ENCODE data around the gene DGUOK.
"Not testable (repeated sequence)": the region's sequence is repeated elsewhere in the genome, so short reads cannot be mapped to it uniquely, and the experiment has no call there.

DGUOK gene

DNA sequence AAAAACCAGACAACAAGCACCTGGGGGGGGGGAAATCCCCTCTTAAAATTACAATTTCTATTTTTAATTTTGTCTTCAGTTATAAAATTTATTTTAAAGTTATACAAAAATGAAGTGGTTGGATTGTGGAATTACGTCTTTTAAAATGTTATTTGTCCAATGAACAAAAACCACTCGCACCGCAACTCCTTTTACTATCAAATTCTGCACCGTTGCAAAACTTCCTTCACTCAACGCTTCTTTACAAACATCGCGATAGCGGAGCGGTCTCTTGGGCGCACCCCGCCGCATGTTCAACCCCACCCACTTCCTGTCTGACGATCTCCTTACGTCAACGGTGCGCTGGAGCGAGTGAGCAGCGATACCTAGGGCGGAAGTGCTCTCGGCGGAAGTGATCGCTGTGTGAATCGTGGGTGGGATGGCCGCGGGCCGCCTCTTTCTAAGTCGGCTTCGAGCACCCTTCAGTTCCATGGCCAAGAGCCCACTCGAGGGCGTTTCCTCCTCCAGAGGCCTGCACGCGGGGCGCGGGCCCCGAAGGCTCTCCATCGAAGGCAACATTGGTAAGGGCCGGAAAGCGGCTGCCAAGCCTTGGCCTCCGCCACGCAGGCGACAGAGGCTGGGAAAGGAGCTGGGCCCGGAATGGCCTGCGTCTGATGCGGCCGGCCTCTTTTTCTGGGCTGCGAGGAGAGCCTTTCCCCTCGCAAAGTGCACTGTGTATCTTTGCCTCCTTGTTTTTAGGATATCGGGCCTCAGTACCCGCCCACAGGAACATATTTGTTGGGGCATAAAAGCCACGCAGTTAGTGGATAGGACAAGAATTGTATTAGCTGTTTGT lies at the start of gene DGUOK:
DGUOK (plus strand) TSS at position 388 of the 835 bp plus-strand sequence; CDS start at position 419, 31 bp downstream.
- peak; percentile 99 for DNase-seq

DNA sequence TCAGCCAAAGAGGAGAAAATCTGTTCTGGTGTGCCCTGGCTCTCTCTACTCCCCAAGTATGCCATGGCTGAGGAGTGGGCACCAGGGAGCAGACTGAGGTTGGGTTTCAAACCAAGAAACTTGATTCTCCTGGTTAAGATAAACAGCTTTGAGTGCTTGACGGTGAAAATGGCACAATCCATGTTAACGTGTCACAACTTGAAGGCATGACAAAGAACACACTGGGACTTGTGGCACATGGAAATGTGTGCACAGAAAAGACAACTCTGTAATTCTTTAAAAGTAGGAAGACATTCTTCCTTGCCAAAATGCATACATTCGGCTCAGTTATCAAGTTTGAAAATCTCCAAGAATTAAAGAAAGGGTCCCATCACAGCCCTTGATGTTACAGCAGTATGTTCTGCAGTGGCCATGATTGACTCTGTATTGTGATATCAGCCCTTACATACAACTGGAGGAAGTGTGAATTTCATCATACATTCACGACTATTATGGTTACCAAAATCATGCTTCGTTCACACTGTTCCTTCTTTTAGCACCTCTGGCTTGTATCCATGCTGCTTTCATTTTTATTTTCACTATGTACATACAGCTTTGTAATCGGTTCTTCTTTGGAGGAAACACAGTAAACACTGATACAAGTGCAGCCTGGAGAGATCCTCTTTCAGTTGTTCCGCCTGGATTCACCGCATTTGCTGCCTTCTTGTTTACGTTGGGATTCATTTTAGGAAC lies 49.4 kb upstream of the DGUOK start:
- peak; percentile 93 for DNase-seq

DNA sequence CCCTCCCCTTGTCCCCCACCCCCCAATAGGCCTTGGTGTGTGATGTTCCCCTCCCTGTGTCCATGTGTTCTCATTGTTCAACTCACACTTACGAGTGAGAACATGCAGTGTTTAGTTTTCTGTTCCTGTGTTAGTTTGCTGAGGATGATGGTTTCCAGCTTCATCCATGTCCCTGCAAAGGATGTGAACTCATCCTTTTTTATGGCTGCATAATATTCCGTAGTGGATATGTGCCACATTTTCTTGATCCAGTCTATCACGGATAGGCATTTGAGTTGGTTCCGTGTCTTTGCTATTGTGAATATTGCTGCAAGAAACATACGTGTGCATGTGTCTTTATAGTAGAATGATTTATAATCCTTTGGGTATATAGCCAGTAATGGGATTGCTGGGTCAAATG lies 48.7 kb upstream of the DGUOK start:
- not testable (repeated sequence) for DNase-seq

DNA sequence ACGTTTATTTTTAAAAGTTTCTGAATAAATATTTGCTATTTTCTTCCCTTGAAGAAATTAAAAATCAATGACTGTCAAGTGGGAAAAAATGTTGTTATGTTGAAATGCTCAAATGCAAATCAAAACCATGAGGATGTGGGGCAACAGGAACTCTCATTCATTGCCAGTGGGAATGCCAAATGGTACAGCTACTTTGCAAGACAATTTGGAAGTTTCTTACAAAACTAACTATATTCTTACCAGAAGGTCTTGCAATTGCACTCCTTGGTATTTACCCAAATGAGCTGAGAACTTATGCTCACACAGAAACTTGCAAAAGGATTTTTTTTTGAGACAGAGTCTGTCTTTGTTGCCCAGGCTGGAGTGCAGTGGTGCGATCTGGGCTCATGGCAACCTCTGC lies 41.3 kb upstream of the DGUOK start:
- no peak for DNase-seq

DNA sequence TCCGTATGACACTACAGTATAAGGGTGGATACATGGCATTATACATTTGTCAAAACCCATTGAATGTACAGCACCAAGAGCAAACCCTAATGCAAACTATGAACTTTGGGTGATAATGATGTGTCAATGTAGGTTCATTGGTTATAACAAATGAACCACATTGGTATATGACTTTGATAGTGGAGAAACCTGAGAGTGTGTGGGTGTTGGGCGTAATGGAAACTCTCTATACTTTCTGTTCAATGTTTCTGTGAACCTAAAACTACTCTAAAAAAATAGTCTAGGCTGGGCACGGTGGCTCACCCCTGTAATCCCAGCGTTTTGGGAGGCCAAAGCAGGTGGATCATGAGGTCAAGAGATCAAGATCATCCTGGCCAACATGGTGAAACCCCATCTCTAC lies 40.3 kb upstream of the DGUOK start:
- no peak for DNase-seq

DNA sequence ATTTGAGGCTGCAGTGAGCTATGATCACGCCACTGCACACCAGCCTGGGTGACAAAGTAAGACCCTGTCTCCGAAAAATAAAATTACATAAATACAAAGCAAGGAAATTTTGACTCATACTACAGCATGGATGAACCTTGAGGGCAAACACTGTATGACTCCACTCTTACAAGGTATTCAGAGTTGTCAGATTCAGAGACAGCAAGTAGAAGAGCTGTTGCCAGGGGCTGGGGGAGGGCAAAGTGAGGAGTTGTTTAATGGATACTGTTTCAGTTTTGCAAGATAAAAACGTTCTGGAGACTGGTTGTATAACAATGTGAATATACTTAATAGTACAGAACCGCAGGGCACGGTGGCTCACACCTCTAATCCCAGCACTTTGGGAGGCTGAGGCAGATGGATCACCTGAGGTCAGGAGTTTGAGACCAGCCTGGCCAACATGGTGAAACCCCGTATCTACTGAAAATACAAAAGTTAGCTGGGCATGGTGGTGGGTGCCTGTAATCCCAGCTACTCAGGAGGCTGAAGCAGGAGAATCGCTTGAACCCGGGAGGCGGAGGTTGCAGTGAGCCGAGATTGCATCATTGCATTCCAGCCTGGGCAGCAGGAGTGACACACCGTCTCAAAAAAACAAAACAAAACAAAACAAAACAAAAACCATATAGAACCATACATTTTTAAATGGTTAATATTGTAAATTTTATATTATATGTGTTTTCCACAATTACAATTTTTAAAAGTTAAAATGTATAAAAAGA lies 38.9 kb upstream of the DGUOK start:
- not testable (repeated sequence) for DNase-seq

DNA sequence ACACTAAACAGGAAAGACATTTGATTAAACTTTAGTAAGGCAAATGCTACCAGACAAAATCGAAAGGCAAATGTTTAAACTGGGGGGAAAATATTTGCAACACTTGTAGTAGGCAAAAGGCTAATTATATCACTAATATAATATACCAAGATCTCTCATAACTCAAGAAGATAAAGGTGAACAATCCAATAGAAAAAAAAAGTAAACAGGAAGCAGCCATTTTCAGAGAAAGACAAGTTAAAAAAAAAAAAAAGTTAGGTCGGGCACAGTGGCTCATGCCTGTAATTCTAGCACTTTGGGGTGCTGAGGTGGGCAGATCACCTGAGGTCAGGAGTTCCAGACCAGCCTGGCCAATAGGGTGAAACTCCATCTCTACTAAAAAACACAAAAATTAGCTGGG lies 38.3 kb upstream of the DGUOK start:
- DNase-seq = no peak

DNA sequence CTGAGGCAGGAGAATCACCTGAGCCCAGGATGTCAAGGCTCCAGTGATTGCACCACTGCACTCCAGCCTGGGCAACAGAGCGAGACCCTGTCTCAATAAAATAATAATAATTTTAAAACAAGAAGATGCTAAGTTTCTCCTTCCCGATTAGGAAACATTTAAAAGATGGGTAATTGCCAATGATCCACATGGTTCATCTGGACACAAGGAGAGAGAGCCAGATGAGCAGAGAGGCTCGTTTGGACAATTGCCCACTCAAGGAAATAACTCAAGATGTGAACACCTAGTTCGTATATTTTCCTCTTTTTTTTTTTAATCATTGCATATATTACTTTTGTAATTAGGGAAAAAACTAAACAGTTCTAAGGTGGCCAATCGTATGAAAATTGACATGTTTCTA lies 37.5 kb upstream of the DGUOK start:
- no peak for DNase-seq

DNA sequence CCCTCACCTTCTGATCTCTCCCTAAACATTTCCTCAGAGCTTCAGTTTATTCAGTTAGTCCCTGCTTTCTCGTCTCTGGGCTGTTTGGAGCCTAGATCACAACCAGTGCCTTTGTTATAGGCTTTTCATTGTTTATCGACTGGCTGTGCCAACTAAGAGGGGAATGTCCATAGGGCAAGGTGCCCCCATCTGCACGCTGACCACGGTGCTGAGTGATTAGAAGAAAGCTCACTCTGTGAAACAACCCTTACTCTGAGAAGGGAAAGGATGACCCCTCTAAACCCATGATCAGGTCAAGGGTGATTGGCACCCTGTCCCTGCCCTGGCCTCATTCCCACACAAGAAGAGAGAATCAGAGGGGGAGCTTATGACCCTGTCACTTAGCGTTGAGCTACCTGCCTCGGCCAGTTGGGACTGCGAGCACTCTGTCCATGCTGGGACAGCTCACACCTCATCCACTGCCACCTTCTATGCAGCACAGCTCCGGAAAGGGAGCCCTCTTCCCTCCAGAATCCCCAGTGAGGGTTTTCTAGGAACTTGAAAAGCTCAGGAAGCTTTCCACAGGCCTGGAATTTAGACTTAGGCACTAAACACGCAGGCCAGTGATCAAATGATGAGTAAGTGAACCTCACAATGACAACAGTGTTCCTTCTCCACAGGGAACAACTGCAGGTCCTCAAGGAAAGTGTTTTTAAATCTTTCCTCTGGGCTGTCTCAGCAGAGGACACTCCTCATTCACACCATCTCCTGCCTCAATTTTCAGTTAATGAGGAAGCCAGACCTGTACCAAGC lies 36.2 kb upstream of the DGUOK start:
- DNase-seq = no peak

DNA sequence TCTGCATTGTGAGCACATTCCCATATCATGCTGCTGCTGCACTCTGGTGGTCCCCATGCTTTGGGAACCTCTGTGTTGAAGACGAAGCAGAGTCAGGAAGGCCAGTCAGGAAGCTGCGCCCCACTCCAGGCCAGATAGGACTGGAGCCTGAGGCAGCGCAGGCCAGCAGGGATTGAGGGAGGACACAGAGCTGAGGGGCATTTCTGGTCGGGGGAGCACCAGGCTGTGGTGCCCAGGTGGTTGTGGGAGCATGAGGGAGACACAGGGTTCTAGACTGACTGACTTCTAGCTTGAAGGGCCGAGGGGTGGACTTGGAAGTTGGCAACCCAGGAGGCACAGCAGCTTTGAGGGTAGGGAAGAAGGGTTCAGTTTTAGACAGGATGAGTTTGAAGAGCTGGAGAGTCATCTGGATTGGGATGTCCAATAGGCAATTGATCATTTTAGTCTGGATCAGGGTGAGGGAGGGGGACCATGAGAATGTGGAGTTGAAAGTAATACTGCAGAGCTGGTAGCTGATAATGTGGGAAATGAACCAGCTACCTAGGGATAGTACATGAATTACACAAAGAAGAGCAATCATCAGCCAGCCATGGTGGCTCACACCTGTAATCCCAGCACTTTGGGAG lies 35.3 kb upstream of the DGUOK start:
- no peak for DNase-seq

DNA sequence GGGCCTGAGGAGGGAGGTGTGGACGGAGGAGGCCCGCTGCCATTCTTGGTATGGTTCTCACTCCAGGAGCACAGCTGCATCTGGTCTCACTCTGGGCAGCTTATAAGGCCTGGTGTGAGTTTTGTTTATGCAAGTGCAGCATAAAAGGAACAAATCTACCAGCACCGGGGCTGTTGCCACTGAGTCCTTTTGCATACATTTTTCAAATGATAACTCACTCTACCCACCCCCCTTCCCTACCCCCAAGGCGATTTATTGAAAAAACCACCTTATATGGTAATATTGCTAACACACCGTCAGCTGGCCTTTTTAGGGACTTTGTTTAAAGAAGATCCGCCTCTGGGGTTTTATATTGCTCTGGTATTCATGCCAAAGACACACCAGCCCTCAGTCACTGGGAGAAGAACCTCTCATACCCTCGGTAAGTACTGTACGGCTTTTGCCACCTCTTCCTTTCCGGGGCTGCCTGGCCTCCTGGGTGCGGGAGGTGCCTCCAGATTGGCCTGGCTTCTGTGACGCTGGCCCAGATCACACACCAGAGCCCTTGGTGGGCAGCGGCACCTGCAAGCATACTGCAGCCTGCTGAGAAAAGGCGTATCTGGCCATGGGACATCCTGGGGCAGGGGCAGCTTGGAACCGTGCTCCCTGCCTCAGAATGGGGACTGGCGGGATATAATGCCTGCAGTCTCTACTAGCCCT lies 33.9 kb upstream of the DGUOK start, which contains the start of gene ACTG2:
ACTG2 (plus strand) TSS at position 378 of the 699 bp plus-strand sequence. CDS start 8,304 bp downstream, outside the sequence.
- no peak for DNase-seq

DNA sequence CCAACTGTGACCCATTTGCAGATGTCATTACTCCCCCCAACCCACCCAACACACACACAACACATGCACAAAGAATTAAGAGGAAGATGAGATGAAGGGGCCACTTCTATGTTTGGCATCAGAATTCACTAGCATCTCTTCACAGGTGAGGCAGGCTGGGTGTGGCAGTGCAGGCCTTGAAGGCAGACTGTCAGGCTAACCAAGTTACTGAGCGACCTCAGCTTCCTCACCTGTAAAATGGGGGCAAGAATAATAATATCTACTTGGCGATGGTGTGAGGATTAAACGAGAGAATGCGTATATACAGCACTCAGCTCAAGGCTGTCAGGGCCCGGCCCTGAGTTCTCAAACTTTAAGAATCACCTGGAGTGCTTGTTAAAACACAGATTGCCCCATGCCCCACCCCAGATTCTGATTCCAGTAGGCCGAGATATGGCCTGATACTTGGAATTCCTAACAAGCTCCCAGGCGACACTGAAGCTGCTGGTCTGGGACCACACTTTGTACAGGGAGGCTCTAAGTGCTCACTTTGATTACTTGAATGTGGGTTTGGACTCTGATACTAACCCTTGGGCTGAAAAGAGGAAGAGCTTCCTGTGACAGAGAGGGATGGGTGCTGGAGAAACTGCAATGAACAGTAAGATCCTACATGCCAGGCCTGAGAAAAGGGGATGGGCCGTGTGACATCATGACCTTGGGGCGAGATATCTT lies 32.8 kb upstream of the DGUOK start:
- no peak for DNase-seq

DNA sequence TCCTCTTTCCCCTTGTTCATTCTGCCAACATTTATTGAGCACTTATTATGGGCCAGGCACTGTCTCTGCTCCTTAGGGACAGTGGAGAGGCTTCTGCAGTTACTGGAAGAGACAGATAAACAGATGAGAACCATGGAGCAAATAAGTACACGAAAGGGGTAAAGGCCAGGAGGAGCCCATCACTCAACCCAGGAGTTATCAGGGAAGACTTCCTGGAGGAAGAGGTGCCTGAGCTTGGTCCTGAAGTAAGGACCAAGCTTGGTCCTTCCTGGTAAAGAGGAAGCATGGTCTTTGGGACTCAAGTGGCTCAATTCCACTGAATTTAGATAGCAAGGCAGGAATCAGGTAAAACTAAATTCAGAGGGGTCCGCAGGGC lies 32.2 kb upstream of the DGUOK start:
- DNase-seq = no peak

DNA sequence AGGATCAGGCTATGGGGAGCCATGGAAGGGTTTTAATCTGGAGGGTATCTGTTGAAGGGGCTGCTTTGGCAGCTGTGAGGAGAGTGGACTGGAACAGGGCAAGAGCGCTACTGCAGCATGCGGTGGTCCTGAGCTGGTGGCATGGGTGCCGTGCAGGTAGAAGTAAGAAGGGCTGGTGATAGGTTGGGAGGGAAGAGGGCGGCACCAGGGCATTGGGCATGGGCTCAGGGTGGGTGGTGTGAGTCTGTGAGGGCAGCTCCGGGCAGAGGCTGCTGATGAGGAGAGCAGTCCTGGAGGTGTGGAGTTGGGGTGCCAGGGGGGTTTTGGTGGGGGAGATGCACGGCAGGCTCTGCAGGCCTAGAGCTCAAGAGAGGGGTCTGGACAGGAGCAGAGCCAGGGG lies 31.8 kb upstream of the DGUOK start:
- no peak for DNase-seq

DNA sequence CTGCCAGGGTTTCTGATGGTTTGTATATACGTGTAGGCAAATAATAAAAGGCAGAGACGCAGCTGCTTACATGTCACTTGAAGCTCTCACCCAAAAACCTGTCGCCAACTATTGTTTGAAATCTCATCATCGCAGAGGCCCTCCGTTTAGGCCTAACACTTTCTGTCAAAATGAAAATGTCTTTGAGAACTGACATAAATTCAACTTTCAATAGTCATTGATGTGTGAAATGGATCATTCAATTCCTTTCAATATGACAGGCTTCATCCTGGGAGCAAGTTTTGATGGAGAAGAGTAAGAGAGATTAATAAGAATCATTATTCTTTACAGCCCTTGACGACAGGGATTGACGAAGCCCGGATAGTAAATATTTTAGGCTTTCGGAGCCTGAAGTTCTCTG lies 31.2 kb upstream of the DGUOK start:
- no peak for DNase-seq

DNA sequence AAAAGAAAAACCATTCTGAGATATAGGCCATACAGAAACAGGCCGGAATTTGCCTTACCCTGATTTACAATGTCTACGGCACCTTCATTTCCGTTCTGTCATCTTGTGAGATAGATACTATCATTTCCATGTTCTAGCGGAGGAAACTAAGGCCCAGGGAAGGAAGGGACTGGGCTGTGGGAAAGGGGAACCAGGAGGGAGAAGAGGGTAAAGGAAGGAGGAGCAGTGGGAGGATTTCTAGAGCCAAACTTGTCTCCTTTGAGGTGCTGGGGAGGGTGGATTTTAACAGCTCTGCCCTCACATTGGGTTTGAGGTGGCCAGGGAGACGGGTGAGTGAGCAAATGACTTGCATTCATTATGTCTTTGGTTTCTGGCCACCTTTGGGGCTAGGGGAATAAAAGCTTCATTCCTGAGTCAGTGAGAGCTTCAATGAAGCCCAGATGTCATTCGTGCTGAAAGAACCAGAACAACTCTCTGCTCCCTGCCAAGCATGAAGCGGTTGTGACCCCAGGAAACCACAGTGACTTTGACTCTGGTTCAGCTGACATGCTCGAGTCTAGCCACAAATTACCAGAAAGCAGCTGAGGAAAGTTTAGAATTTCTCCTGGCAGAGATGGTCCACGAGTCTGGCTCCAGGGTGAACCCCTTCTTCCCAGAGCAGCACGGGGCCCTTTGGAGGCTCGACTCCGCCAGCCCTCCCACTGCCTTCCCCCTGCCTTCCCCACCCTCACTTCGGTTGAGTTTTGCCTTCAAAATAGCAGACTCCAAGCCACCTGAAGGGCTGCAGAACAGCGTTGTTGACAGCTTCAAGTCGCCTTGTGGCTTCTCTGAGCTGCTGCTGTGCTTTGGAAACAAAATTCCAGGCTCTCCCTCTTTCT lies 30.1 kb upstream of the DGUOK start:
- DNase-seq = no peak

DNA sequence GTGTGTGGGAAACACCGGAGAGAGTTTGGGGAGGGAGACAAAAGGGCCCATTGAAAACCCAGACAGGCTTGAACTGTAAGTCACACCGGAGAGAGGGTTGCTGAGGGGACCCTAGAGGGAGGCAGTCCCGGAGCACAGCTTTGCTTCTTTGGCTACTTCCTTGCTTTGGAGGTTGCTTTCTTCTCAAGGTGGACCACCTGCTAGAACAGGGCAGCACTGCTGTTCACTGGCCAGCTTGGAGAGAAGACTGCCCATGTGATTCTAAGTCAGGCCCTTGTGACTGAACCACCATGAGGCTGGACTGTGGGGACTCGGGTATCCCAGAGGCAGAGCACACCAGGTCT lies 29.5 kb upstream of the DGUOK start:
- DNase-seq = no peak

DNA sequence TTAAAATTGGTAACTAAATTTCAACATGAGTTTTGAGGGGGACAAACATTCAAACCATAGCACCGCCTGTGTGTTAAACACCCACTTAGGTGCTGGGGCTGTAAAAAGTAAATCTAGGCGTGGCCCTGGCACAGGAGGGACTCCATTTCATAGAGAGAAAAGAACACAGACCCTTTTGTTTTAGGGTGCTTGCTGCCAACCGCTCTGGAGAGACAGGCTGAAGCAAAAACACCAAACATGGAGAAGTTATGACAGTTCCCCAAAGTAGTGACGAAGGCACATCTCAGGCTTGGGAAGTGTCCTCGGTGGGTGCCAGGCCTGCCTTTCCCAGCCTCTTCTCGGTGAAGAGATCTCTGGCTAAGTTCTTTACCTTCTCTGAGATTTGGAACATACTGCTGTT lies 28.7 kb upstream of the DGUOK start:
- peak; percentile 25 for DNase-seq

DNA sequence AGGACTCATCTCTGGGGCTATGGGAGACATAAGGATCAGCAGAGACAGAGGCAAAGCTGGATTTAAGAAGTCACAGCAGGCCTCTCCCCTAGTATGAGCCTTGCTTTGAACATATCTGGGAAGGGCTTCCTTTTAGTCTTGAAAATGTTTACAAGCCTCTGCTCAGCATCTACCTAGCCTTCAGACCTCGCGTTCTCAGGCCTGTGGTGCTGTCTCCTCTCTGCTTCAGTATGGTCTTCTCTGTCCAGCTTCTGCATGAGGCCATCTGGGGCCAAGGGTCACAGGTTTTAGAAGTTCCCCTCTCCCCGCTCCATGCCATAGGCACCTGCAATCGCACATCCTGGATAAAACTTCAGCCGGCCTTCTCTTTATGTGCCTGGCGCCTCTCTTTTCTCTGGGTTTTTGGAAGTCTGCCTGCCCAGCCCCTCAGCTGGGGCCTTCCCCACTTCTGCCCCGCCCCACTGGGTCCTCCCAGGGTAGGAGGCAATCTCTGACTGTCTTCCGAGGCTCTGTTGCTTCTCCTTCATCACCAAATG lies 26.8 kb upstream of the DGUOK start:
- no peak for DNase-seq

DNA sequence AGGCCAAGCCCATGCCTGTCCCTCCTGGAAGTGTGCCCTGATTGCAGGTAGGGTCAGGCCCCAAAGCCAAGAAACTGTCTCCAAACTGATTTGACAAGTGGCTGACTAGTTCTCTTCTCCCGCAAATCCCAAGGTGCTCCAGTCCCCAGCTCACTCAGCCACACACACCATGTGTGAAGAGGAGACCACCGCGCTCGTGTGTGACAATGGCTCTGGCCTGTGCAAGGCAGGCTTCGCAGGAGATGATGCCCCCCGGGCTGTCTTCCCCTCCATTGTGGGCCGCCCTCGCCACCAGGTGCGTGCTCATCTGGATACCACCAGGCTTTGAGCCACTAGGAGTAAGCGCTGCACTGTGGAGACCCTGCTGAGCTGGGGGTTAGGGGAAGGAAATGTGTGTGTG lies 25.5 kb upstream of the DGUOK start:
- no peak for DNase-seq
